Hematopoietic multipotent progenitor cell treated with erythropoietin and hydrocortisone succinate and interleukin-3 and kit ligand, for 4 days (in vitro differentiated cells): ENCODE results near the gene THRA.

Experiments
- DNase-seq: peaks from one replicate; pipeline ENCODE4 v3.0.0-alpha.2; 2015

THRA gene

GRCh38 chr17:40100419-40100668 is 37.6 kb downstream of the THRA start, which contains the start of gene NR1D1:
TSS of gene NR1D1 (minus strand) at chr17:40100589. CDS start at chr17:40100094, 495 bp downstream.
- no peak for DNase-seq

GRCh38 chr17:40100669-40101366 is 38.1 kb downstream of the THRA start:
- peak; percentile 98 for DNase-seq

GRCh38 chr17:40101367-40102210 is 38.8 kb downstream of the THRA start:
- DNase-seq = no peak

GRCh38 chr17:40103071-40103661 is 40.4 kb downstream of the THRA start:
- DNase-seq = no peak

- DNase-seq = no peak
These were observed 40.9 kb downstream of the THRA start for GRCh38 chr17:40103688-40104087.

GRCh38 chr17:40104594-40105486 is 42.1 kb downstream of the THRA start:
- DNase-seq = no peak

- no peak for DNase-seq
These were observed 43.3 kb downstream of the THRA start for GRCh38 chr17:40105861-40106759.

- peak; percentile 54 for DNase-seq
These were observed 44.2 kb downstream of the THRA start for GRCh38 chr17:40106760-40107521.

GRCh38 chr17:40107522-40108174 is 44.9 kb downstream of the THRA start:
- DNase-seq = peak; percentile 80

- peak; percentile 67 for DNase-seq
These were observed 46.4 kb downstream of the THRA start for GRCh38 chr17:40108970-40109824.

GRCh38 chr17:40110026-40110845 is 47.5 kb downstream of the THRA start:
- DNase-seq = no peak

- peak; percentile 95 for DNase-seq
These were observed 48.7 kb downstream of the THRA start for GRCh38 chr17:40111221-40112128.

GRCh38 chr17:40112191-40112711 is 49.5 kb downstream of the THRA start:
- DNase-seq = no peak

GRCh38 chr17:40112718-40113109 is 49.9 kb downstream of the THRA start:
- no peak for DNase-seq

- peak; percentile 99 for DNase-seq
These were observed 50.5 kb downstream of the THRA start for GRCh38 chr17:40113110-40113906.

GRCh38 chr17:40113907-40114245 is 51.1 kb downstream of the THRA start:
- DNase-seq = no peak

GRCh38 chr17:40115101-40115436 is 52.3 kb downstream of the THRA start:
- no peak for DNase-seq
